Gastroesophageal sphincter (tissue), 3 donors: ENCODE results near the gene HS3ST5.

Source experiments
- CTCF ChIP-seq, 4 experiments: fragments of 200-600 bp in 2 of 4; fragments of 450-650 bp in 2 of 4; sonication (generic) in 1 of 4; IDR thresholded peaks; one replicate each; pipeline ENCODE4 v1.5.1; 2017 to 2019; ENCODE audit warnings: antibody characterized with exemption in 4 of 4, mild to moderate bottlenecking in 2 of 4, moderate library complexity in 2 of 4
- POLR2A ChIP-seq, 2 donors: fragments of 450-650 bp; IDR thresholded peaks; one replicate each; pipeline ENCODE4 v1.6.1; 2017; ENCODE audit warnings: antibody characterized with exemption in 2 of 2, mild to moderate bottlenecking in 2 of 2, moderate library complexity in 1 of 2
- POLR2AphosphoS5 ChIP-seq: sonication (generic); formaldehyde crosslinking; IDR thresholded peaks from one replicate; pipeline ENCODE4 v1.6.1; 2017; ENCODE audit warnings: antibody characterized with exemption

GRCh38 chr6:114220241-114220640, 122.6 kb downstream of the HS3ST5 start:
- TF ChIP-seq CTCF (IDR thresholded peaks at IDR 0.05) (no peak), POLR2A (IDR thresholded peaks at IDR 0.05) (no peak), POLR2AphosphoS5 (no peak)
